Measurements from ENCODE around the gene PDZD2. TPM values are rescaled to one million over a fixed set of nuclear protein-coding genes. Genes with fewer than 3 reads are reported as not detected.
"Not testable (repeated sequence)": the region's sequence is repeated elsewhere in the genome, so short reads cannot be mapped to it uniquely, and the experiment has no call there.

The PDZD2 gene
- total RNA-seq, 4 donors from 2014 or later = 13.7 to 26.7 (median 24.1) TPM

DNA sequence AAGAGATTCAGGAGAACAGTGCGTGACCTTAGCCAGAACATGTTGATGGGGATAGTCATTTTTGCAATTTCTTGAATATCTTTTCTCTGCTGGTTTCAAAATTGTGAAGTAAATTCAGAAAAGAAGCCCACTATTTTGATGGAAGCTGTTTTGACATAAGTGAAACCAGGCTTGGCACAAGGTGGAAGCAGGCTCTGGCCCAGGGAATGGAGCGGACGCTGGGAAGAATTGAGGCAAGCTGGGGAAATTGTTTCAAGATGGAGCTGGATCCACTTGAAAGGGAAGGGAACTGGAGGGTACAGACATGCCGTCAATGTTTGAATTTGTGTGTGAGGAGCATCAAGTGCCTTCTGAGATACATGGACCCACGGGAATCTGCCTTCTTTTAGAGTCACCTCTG lies 328.0 kb downstream of the PDZD2 start:
- H3K27ac ChIP-seq = peak overlapping the region in 1 of 4 donors; percentile 33
- no peaks in the 10 kb centered on the region for H3K9me3 ChIP-seq
- H3K4me3 ChIP-seq = no peak overlapping the region
- no peaks in the 10 kb centered on the region for H3K36me3 ChIP-seq
- H3K27me3 ChIP-seq = no peaks in the 10 kb centered on the region
- 47 to 57% methylated on average over 5 of the region's 5 CpGs for WGBS, 2 donors
- H3K4me1 ChIP-seq = peaks cover 16 to 45% (median 17%) of the 10 kb centered on the region in 3 donors
- no peak for DNase-seq
- intact Hi-C loops (cut with DNase I) = no loop called here
- no peak for TF ChIP-seq CTCF (IDR thresholded peaks at IDR 0.05)
- TF ChIP-seq POLR2A (IDR thresholded peaks at IDR 0.05) = no peak

- Histone ChIP-seq H3K4me3 (no peak overlapping the region), H3K27ac (peak overlapping the region in 1 of 4 donors; percentile 33), H3K9me3 (no peaks in the 10 kb centered on the region), H3K36me3 (no peaks in the 10 kb centered on the region), H3K27me3 (no peaks in the 10 kb centered on the region), H3K4me1 (peaks cover 13 to 40% (median 16%) of the 10 kb centered on the region in 3 donors)
- 40% methylated on average over 1 of the region's 3 CpGs; no CpG with 5 or more reads in 1 of the 2 donors for WGBS, 2 donors
- intact Hi-C loops (cut with DNase I) = no loop called here
- no peak for TF ChIP-seq POLR2A (IDR thresholded peaks at IDR 0.05)
- no peak for TF ChIP-seq CTCF (IDR thresholded peaks at IDR 0.05)
- DNase-seq = no peak
Observed at GRCh38 chr5:31967461-31967860, 328.5 kb downstream of the PDZD2 start.

DNA sequence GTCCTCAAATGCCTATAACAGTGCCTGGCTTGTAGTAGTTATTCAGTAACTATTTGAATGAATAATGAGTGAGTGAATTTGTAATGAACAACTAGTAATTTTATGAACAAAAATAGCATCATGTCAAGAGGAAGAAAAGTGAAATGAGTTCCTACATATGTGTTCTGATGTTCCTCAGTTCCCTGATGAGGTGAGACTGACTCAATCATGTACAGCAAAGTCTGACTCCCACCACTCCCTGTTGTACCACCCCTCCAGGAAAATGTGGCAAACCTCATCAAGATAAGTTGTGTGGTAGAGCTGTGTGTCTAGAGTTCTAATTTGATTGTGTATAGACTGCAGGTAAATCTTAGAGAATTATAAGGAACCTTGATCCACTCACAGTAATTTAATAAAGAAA lies 333.6 kb downstream of the PDZD2 start:
- no peaks in the 10 kb centered on the region for H3K36me3 ChIP-seq
- H3K27me3 ChIP-seq = no peaks in the 10 kb centered on the region
- no peaks in the 10 kb centered on the region for H3K9me3 ChIP-seq
- H3K4me3 ChIP-seq = no peak overlapping the region
- DNase-seq = no peak
- no peak for TF ChIP-seq CTCF (IDR thresholded peaks at IDR 0.05)
- no peak for TF ChIP-seq POLR2A (IDR thresholded peaks at IDR 0.05)
- no peak overlapping the region for H3K27ac ChIP-seq
- peaks cover 0 to 20% (median 0%) of the 10 kb centered on the region in 3 donors for H3K4me1 ChIP-seq
- intact Hi-C loops (cut with DNase I) = no loop called here

DNA sequence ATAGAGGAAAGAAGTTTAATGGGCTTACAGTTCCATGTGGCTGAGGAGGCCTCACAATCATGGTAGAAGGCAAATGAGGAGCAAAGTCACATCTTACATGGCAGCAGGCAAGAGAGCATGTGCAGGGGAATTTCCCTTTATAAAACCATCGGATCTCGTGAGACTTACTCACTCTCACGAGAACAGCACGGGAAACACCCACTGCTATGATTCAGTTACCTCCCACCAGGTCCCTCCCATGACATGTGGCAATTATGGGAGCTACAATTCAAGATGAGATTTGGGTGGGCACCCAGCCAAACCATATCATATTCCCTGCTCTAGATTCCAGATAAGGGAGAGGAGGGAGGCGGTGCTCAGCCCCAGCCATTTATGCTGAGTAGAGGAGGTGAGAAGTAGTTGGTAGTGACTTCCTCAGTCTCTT lies 336.3 kb downstream of the PDZD2 start:
- 76 to 81% methylated on average over 2 to 5 of the region's 5 CpGs for WGBS, 2 donors
- peaks cover 0 to 14% (median 0%) of the 10 kb centered on the region in 3 donors for H3K4me1 ChIP-seq
- H3K9me3 ChIP-seq; DNase-seq; intact Hi-C loops (cut with DNase I); H3K36me3 ChIP-seq; H3K4me3 ChIP-seq; H3K27me3 ChIP-seq; H3K27ac ChIP-seq: not testable (repeated sequence)

GRCh38 chr5:31976169-31976568 lies 337.2 kb downstream of the PDZD2 start:
- Histone ChIP-seq H3K27ac (no peak overlapping the region), H3K9me3 (no peaks in the 10 kb centered on the region), H3K36me3 (no peaks in the 10 kb centered on the region), H3K4me1 (peaks cover 0 to 14% (median 0%) of the 10 kb centered on the region in 3 donors), H3K4me3 (no peak overlapping the region), H3K27me3 (no peaks in the 10 kb centered on the region)
- 40 to 55% methylated on average over 1 of the region's 1 CpG for WGBS, 2 donors
- no peak for DNase-seq
- TF ChIP-seq POLR2A (IDR thresholded peaks at IDR 0.05) (no peak), CTCF (IDR thresholded peaks at IDR 0.05) (no peak)
- intact Hi-C loops (cut with DNase I) = no loop called here

GRCh38 chr5:31981361-31981945 lies 342.5 kb downstream of the PDZD2 start:
- Histone ChIP-seq H3K9me3 (no peaks in the 10 kb centered on the region), H3K4me1 (peaks cover 0 to 6% (median 0%) of the 10 kb centered on the region in 3 donors), H3K27me3 (no peaks in the 10 kb centered on the region), H3K4me3 (no peak overlapping the region), H3K36me3 (no peaks in the 10 kb centered on the region), H3K27ac (no peak overlapping the region)
- intact Hi-C loops (cut with DNase I) = no loop called here
- no peak for DNase-seq
- TF ChIP-seq POLR2A (IDR thresholded peaks at IDR 0.05) (no peak), CTCF (IDR thresholded peaks at IDR 0.05) (no peak)
- WGBS, 2 donors = 56 to 67% methylated on average over 7 of the region's 7 CpGs
